ENCODE measurements around the gene ARID1B.

GRCh38 chr6:157061770-157062594, 284.8 kb downstream of the ARID1B start:
- no peak for TF ChIP-seq CTCF (IDR thresholded peaks at IDR 0.05)
- no peak for TF ChIP-seq POLR2A (IDR thresholded peaks at IDR 0.05)

Data from adrenal gland (tissue), 5 donors.